H9 (cell line): ENCODE results near the gene FCHO1. TPM values are rescaled to one million over a fixed set of nuclear protein-coding genes. Genes with fewer than 3 reads are reported as not detected.

Experiments used
- DNase-seq: peaks from one replicate; pipeline ENCODE4 v3.0.0-alpha.2; 2017
- H2AFZ ChIP-seq: one replicate; pipeline ENCODE4 v1.6.1; 2013; ENCODE audit warnings: mild to moderate bottlenecking, low read length, control low read depth, moderate library complexity
- H2AK5ac ChIP-seq: 2 replicates; pipeline ENCODE4 v1.6.1; 2013; ENCODE audit warnings: low read length, control low read depth, mixed read lengths; ENCODE audit not compliant: insufficient read length
- H2BK120ac ChIP-seq: one replicate; pipeline ENCODE4 v1.6.1; 2013; ENCODE audit warnings: low read depth, mild to moderate bottlenecking, low read length, control low read depth, inconsistent platforms; ENCODE audit not compliant: poor library complexity, severe bottlenecking
- H2BK12ac ChIP-seq: 2 replicates; pipeline ENCODE4 v1.6.1; 2013; ENCODE audit warnings: low read length, control low read depth, mixed read lengths, low read depth; ENCODE audit not compliant: insufficient read length
- H2BK15ac ChIP-seq: 2 replicates; pipeline ENCODE4 v1.6.1; 2013; ENCODE audit warnings: low read depth, low read length, control low read depth
- H2BK20ac ChIP-seq: one replicate; pipeline ENCODE4 v1.6.1; 2013; ENCODE audit warnings: low read depth, mild to moderate bottlenecking, low read length, control low read depth, inconsistent platforms; ENCODE audit not compliant: poor library complexity, severe bottlenecking
- H2BK5ac ChIP-seq: 2 replicates; pipeline ENCODE4 v1.6.1; 2013; ENCODE audit warnings: low read length, control low read depth, mixed read lengths; ENCODE audit not compliant: insufficient read length
- H3K14ac ChIP-seq: 2 replicates; pipeline ENCODE4 v1.6.1; 2013; ENCODE audit warnings: low read length, control low read depth; ENCODE audit not compliant: insufficient read depth
- H3K18ac ChIP-seq: 2 replicates; pipeline ENCODE4 v1.6.1; 2013; ENCODE audit warnings: low read depth, mild to moderate bottlenecking, mixed read lengths, low read length, control low read depth; ENCODE audit not compliant: insufficient read length
- H3K23ac ChIP-seq: 2 replicates; pipeline ENCODE4 v1.6.1; 2013; ENCODE audit warnings: low read length, control low read depth, mixed read lengths, low read depth; ENCODE audit not compliant: insufficient read length
- H3K23me2 ChIP-seq: 2 replicates; pipeline ENCODE4 v1.6.1; 2013; ENCODE audit warnings: low read depth, mild to moderate bottlenecking, mixed read lengths, low read length, control low read depth; ENCODE audit not compliant: insufficient read length, poor library complexity, severe bottlenecking
- H3K27ac ChIP-seq: 2 replicates; pipeline ENCODE4 v1.5.1; 2013; ENCODE audit warnings: low read length, control low read depth, mixed read lengths, low read depth; ENCODE audit not compliant: insufficient read length
- H3K27me3 ChIP-seq: 2 replicates; pipeline ENCODE4 v1.6.1; 2013; ENCODE audit warnings: low read length, control low read depth, inconsistent platforms; ENCODE audit not compliant: insufficient read depth
- H3K4ac ChIP-seq: 2 replicates; pipeline ENCODE4 v1.6.1; 2013; ENCODE audit warnings: low read depth, mild to moderate bottlenecking, control low read depth, inconsistent platforms, low read length, moderate library complexity
- H3K4me1 ChIP-seq: 2 replicates; pipeline ENCODE4 v1.6.1; 2013; ENCODE audit warnings: low read length, control low read depth, inconsistent platforms; ENCODE audit not compliant: insufficient read depth
- H3K4me2 ChIP-seq: 2 replicates; pipeline ENCODE4 v1.6.1; 2013; ENCODE audit warnings: low read length, control low read depth, mixed read lengths; ENCODE audit not compliant: insufficient read length, insufficient read depth
- H3K56ac ChIP-seq: 2 replicates; pipeline ENCODE4 v1.6.1; 2013; ENCODE audit warnings: low read depth, mild to moderate bottlenecking, mixed read lengths, low read length, control low read depth; ENCODE audit not compliant: insufficient read length
- H3K79me1 ChIP-seq: 2 replicates; pipeline ENCODE4 v1.6.1; 2013; ENCODE audit warnings: low read depth, mild to moderate bottlenecking, moderate library complexity, low read length, control low read depth, inconsistent platforms; ENCODE audit not compliant: insufficient read depth, poor library complexity, severe bottlenecking
- H3K79me2 ChIP-seq: 2 replicates; pipeline ENCODE4 v1.6.1; 2013; ENCODE audit warnings: low read length, control low read depth, inconsistent platforms; ENCODE audit not compliant: insufficient read depth
- H3K9ac ChIP-seq: 2 replicates; pipeline ENCODE4 v1.6.1; 2013; ENCODE audit warnings: low read length, control low read depth, mixed read lengths; ENCODE audit not compliant: insufficient read length; ENCODE audit errors: extremely low read depth
- H3K9me3 ChIP-seq: one replicate; pipeline ENCODE4 v1.6.1; 2013; ENCODE audit warnings: low read depth, low read length, inconsistent platforms; ENCODE audit not compliant: control insufficient read depth
- H3T11ph ChIP-seq: one replicate; pipeline ENCODE4 v1.6.1; 2013; ENCODE audit warnings: mild to moderate bottlenecking, low read length, control low read depth, inconsistent platforms
- H4K20me1 ChIP-seq: one replicate; pipeline ENCODE4 v1.6.1; 2013; ENCODE audit not compliant: control insufficient read depth, insufficient read length, insufficient read depth
- H4K5ac ChIP-seq: 2 replicates; pipeline ENCODE4 v1.6.1; 2013; ENCODE audit warnings: low read depth, mild to moderate bottlenecking, mixed read lengths, low read length, control low read depth; ENCODE audit not compliant: insufficient read length
- H4K8ac ChIP-seq: replicated peaks from 2 replicates; pipeline ENCODE4 v1.6.1; 2013; ENCODE audit warnings: low read length, control low read depth, mixed read lengths, low read depth; ENCODE audit not compliant: insufficient read length
- H4K91ac ChIP-seq: 2 replicates; pipeline ENCODE4 v1.6.1; 2013; ENCODE audit warnings: low read depth, mild to moderate bottlenecking, moderate library complexity, mixed read lengths, low read length, control low read depth; ENCODE audit not compliant: insufficient read length
- H3K27ac Mint-ChIP-seq, 3 experiments: 2 replicates in 2 of 3; 3 replicates in 1 of 3; pipeline ENCODE4 v1.8.0; 2020 to 2021; ENCODE audit warnings: mixed read lengths in 3 of 3, mild to moderate bottlenecking in 1 of 3, moderate library complexity in 1 of 3
- H3K27me3 Mint-ChIP-seq: 2 replicates; pipeline ENCODE4 v1.8.0; 2021; ENCODE audit warnings: low read depth, mild to moderate bottlenecking, moderate library complexity, mixed read lengths
- H3K36me3 Mint-ChIP-seq, 3 experiments: 2 replicates in 2 of 3; 3 replicates in 1 of 3; pipeline ENCODE4 v1.8.0; 2020 to 2021; ENCODE audit warnings: low read depth in 3 of 3, mixed read lengths in 3 of 3; ENCODE audit not compliant: insufficient read depth in 1 of 3
- H3K4me1 Mint-ChIP-seq, 2 experiments: 2 replicates each; pipeline ENCODE4 v1.8.0; 2020; ENCODE audit warnings: mixed read lengths in 2 of 2
- H3K4me3 Mint-ChIP-seq, 2 experiments: 2 replicates in 1 of 2; 3 replicates in 1 of 2; pipeline ENCODE4 v1.8.0; 2020 to 2021; ENCODE audit warnings: mild to moderate bottlenecking in 2 of 2, mixed read lengths in 2 of 2, moderate library complexity in 1 of 2
- H3K9me3 Mint-ChIP-seq, 2 experiments: 2 replicates in 1 of 2; 3 replicates in 1 of 2; pipeline ENCODE4 v1.8.0; 2020; ENCODE audit warnings: mild to moderate bottlenecking in 2 of 2, mixed read lengths in 2 of 2, moderate library complexity in 1 of 2
- WGBS: extraction: QIAGEN DNeasy Blood & Tissue Kit; methylation state at CpG from one replicate; pipeline ENCODE4 v1.1.7; 2013; ENCODE audit warnings: missing lambda C conversion rate, low lambda C conversion rate, mixed read lengths; ENCODE audit not compliant: insufficient read length; ENCODE audit errors: extremely low coverage; 5-methylcytosine and 5-hydroxymethylcytosine counted together
- total RNA-seq: library from RNA; stranded (reverse); gene quantifications from 2 replicates; pipeline ENCODE4 v1.2.1, GENCODE V29; 2021
- TF ChIP-seq, protein P1 (sequence below): fragments of 200-600 bp; sonication (generic); conservative IDR thresholded peaks from 3 replicates; pipeline ENCODE4 v1.8.0; 2021; ENCODE audit warnings: antibody characterized with exemption, mild to moderate bottlenecking

The FCHO1 gene
- total RNA-seq, 1 experiment from 2014 or later: 13.1 TPM

- Histone ChIP-seq H2AFZ (no peak overlapping the region), H3K9ac (no peak overlapping the region)
These were observed 27.1 kb downstream of the FCHO1 start for GRCh38 chr19:17778251-17778967.

More at GRCh38 chr19:17778251-17778967, 27.1 kb downstream of the FCHO1 start:
- Histone ChIP-seq H3K27ac (no peak overlapping the region), H3K4ac (no peak overlapping the region), H2BK120ac (no peak overlapping the region), H2BK12ac (no peak overlapping the region), H3K4me2 (peak overlapping the region; percentile 92), H3K4me1 (no peaks in the 10 kb centered on the region), H3K14ac (no peak overlapping the region; the same call in 1 of the 2 replicates), H3K18ac (peak overlapping the region; percentile 66), H3T11ph (no peak overlapping the region), H3K79me1 (no peaks in the 10 kb centered on the region), H3K56ac (no peak overlapping the region), H4K91ac (no peak overlapping the region), H3K27me3 (no peaks in the 10 kb centered on the region), H3K79me2 (no peaks in the 10 kb centered on the region), H2BK15ac (no peak overlapping the region), H3K9me3 (no peaks in the 10 kb centered on the region), H2BK20ac (no peak overlapping the region), H4K20me1 (peaks cover 2% of the 10 kb centered on the region), H3K23ac (no peak overlapping the region), H3K23me2 (peaks cover 13% of the 10 kb centered on the region), H4K5ac (no peak overlapping the region), H2AK5ac (no peak overlapping the region), H4K8ac (no peak overlapping the region), H2BK5ac (no peak overlapping the region)
- Mint-ChIP-seq H3K36me3 (peaks cover 3 to 10% (median 4%) of the 10 kb centered on the region in 3 experiments; a peak in 3 of 7 replicates), H3K9me3 (peaks cover 0 to 2% of the 10 kb centered on the region in 2 experiments; a peak in 1 of 5 replicates), H3K27ac (peak overlapping the region in 1 of 3 experiments; percentile 18; a peak in 2 of 7 replicates), H3K4me3 (peak overlapping the region; percentile 64 to 84), H3K4me1 (peaks cover 13 to 23% of the 10 kb centered on the region in 2 experiments), H3K27me3 (0 out of 2 replicates have a peak, but pooled peaks cover 2% of the 10 kb centered on the region)
- TF ChIP-seq, protein P1, sequence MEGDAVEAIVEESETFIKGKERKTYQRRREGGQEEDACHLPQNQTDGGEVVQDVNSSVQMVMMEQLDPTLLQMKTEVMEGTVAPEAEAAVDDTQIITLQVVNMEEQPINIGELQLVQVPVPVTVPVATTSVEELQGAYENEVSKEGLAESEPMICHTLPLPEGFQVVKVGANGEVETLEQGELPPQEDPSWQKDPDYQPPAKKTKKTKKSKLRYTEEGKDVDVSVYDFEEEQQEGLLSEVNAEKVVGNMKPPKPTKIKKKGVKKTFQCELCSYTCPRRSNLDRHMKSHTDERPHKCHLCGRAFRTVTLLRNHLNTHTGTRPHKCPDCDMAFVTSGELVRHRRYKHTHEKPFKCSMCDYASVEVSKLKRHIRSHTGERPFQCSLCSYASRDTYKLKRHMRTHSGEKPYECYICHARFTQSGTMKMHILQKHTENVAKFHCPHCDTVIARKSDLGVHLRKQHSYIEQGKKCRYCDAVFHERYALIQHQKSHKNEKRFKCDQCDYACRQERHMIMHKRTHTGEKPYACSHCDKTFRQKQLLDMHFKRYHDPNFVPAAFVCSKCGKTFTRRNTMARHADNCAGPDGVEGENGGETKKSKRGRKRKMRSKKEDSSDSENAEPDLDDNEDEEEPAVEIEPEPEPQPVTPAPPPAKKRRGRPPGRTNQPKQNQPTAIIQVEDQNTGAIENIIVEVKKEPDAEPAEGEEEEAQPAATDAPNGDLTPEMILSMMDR: no peak
- peak; percentile 97 for DNase-seq
- no CpG with 5 or more reads among the region's 37 CpGs for WGBS
